Activated T-helper 1 cell treated with anti-CD3 and anti-CD28 coated beads, Interleukin-12 subunit alpha, Interleukin-12 subunit beta, Interleukin-2, Interleukin-4 antibody, amounts not matched to agents 30 ng/mL and 10 ng/mL and 1 ng/mL, durations not matched to agents 14 hours and 24 hours and 36 hours (primary cell): ENCODE data around the gene SEC24B. TPM values are rescaled to one million over a fixed set of nuclear protein-coding genes. Genes with fewer than 3 reads are reported as not detected.

ENCODE experiments used
- DNase-seq: peaks from one replicate; pipeline ENCODE4 v3.0.0; 2021; ENCODE audit warnings: low spot score
- H3K27ac Mint-ChIP-seq: one replicate; pipeline ENCODE4 v1.8.0; 2021; ENCODE audit warnings: mild to moderate bottlenecking, mixed read lengths
- H3K27me3 Mint-ChIP-seq: one replicate; pipeline ENCODE4 v1.8.0; 2022; ENCODE audit warnings: mild to moderate bottlenecking, moderate library complexity, mixed read lengths; ENCODE audit not compliant: insufficient read depth
- H3K36me3 Mint-ChIP-seq: one replicate; pipeline ENCODE4 v1.8.0; 2021; ENCODE audit warnings: low read depth, mixed read lengths
- H3K4me1 Mint-ChIP-seq: one replicate; pipeline ENCODE4 v1.8.0; 2021; ENCODE audit warnings: low read depth, mixed read lengths
- H3K4me3 Mint-ChIP-seq: one replicate; pipeline ENCODE4 v1.8.0; 2021; ENCODE audit warnings: mild to moderate bottlenecking, moderate library complexity, mixed read lengths
- H3K9me3 Mint-ChIP-seq: one replicate; pipeline ENCODE4 v1.8.0; 2021; ENCODE audit warnings: mixed read lengths
- intact Hi-C: fragments of 100-400 bp; cut with micrococcal nuclease; formaldehyde crosslinking; loops from one replicate; pipeline ENCODE4 v1.15.1; 2024
- total RNA-seq: library from RNA; stranded (reverse); gene quantifications from 2 replicates; pipeline ENCODE4 v1.2.3, GENCODE V29; 2022

Gene SEC24B
- total RNA-seq, 1 donor from 2014 or later: 32.5 TPM

- Mint-ChIP-seq H3K9me3 (no peaks in the 10 kb centered on the region), H3K27ac (no peak overlapping the region), H3K36me3 (no peaks in the 10 kb centered on the region), H3K4me3 (no peak overlapping the region), H3K27me3 (no peaks in the 10 kb centered on the region), H3K4me1 (peaks cover 5% of the 10 kb centered on the region)
- DNase-seq: no peak
- intact Hi-C loops: no loop called here
These were observed 21.7 kb upstream of the SEC24B start for GRCh38 chr4:109411964-109412363.

GRCh38 chr4:109412776-109413175 is 20.8 kb upstream of the SEC24B start:
- Mint-ChIP-seq H3K4me1 (peaks cover 5% of the 10 kb centered on the region), H3K9me3 (no peaks in the 10 kb centered on the region), H3K36me3 (no peaks in the 10 kb centered on the region), H3K4me3 (no peak overlapping the region), H3K27me3 (no peaks in the 10 kb centered on the region), H3K27ac (no peak overlapping the region)
- intact Hi-C loops: no loop called here
- no peak for DNase-seq

- peaks cover 5% of the 10 kb centered on the region for H3K4me1 Mint-ChIP-seq
- no peak overlapping the region for H3K27ac Mint-ChIP-seq
- peaks cover 7% of the 10 kb centered on the region for H3K27me3 Mint-ChIP-seq
- no peak for DNase-seq
- H3K9me3 Mint-ChIP-seq: no peaks in the 10 kb centered on the region
- no peak overlapping the region for H3K4me3 Mint-ChIP-seq
- intact Hi-C loops: no loop called here
- H3K36me3 Mint-ChIP-seq: no peaks in the 10 kb centered on the region
These were observed 18.7 kb upstream of the SEC24B start for GRCh38 chr4:109414938-109415337.

GRCh38 chr4:109418588-109418987 is 15.0 kb upstream of the SEC24B start:
- H3K27ac Mint-ChIP-seq: no peak overlapping the region
- no peaks in the 10 kb centered on the region for H3K36me3 Mint-ChIP-seq
- intact Hi-C loops: no loop called here
- no peak overlapping the region for H3K4me3 Mint-ChIP-seq
- H3K9me3 Mint-ChIP-seq: no peaks in the 10 kb centered on the region
- H3K27me3 Mint-ChIP-seq: peaks cover 9% of the 10 kb centered on the region
- DNase-seq: no peak
- peaks cover 6% of the 10 kb centered on the region for H3K4me1 Mint-ChIP-seq

GRCh38 chr4:109419679-109420078 is 13.9 kb upstream of the SEC24B start:
- Mint-ChIP-seq H3K9me3 (no peaks in the 10 kb centered on the region), H3K27ac (no peak overlapping the region), H3K36me3 (no peaks in the 10 kb centered on the region), H3K27me3 (peaks cover 9% of the 10 kb centered on the region), H3K4me1 (peaks cover 6% of the 10 kb centered on the region), H3K4me3 (no peak overlapping the region)
- intact Hi-C loops: loop anchor here (5.0 kb wide), 1 partner anchor 578 kb away; no protein-coding TSS in a partner anchor
- DNase-seq: no peak

GRCh38 chr4:109424093-109424841 is 9.3 kb upstream of the SEC24B start:
- Mint-ChIP-seq H3K9me3 (no peaks in the 10 kb centered on the region), H3K4me1 (peaks cover 9% of the 10 kb centered on the region), H3K36me3 (no peaks in the 10 kb centered on the region), H3K27ac (no peak overlapping the region), H3K27me3 (peaks cover 9% of the 10 kb centered on the region), H3K4me3 (no peak overlapping the region)
- intact Hi-C loops: loop anchor here (5.0 kb wide), 1 partner anchor 573 kb away; no protein-coding TSS in a partner anchor
- DNase-seq: no peak

GRCh38 chr4:109425405-109425804 is 8.2 kb upstream of the SEC24B start:
- intact Hi-C loops: no loop called here
- Mint-ChIP-seq H3K27ac (no peak overlapping the region), H3K27me3 (peaks cover 3% of the 10 kb centered on the region), H3K4me3 (no peak overlapping the region), H3K36me3 (peaks cover 6% of the 10 kb centered on the region), H3K4me1 (peaks cover 16% of the 10 kb centered on the region), H3K9me3 (no peaks in the 10 kb centered on the region)
- DNase-seq: no peak

- Mint-ChIP-seq H3K36me3 (peaks cover 12% of the 10 kb centered on the region), H3K27me3 (no peaks in the 10 kb centered on the region), H3K4me1 (peaks cover 27% of the 10 kb centered on the region), H3K27ac (no peak overlapping the region), H3K9me3 (no peaks in the 10 kb centered on the region), H3K4me3 (no peak overlapping the region)
- DNase-seq: no peak
- intact Hi-C loops: no loop called here
These were observed 4.1 kb upstream of the SEC24B start for GRCh38 chr4:109429545-109429944.

GRCh38 chr4:109432203-109432602 is 1.4 kb upstream of the SEC24B start:
- intact Hi-C loops: loop anchor here (2.0 to 5.0 kb wide), 4 partner anchors 43 to 1711 kb away; partner anchors contain the start of gene PAPSS1
- peak overlapping the region; percentile 79 for H3K27ac Mint-ChIP-seq
- H3K9me3 Mint-ChIP-seq: no peaks in the 10 kb centered on the region
- H3K4me3 Mint-ChIP-seq: peak overlapping the region; percentile 85
- peaks cover 14% of the 10 kb centered on the region for H3K36me3 Mint-ChIP-seq
- no peaks in the 10 kb centered on the region for H3K27me3 Mint-ChIP-seq
- no peak for DNase-seq
- peaks cover 54% of the 10 kb centered on the region for H3K4me1 Mint-ChIP-seq

- peak overlapping the region; percentile 79 for H3K27ac Mint-ChIP-seq
- no peaks in the 10 kb centered on the region for H3K27me3 Mint-ChIP-seq
- peak overlapping the region; percentile 85 for H3K4me3 Mint-ChIP-seq
- peaks cover 54% of the 10 kb centered on the region for H3K4me1 Mint-ChIP-seq
- no peaks in the 10 kb centered on the region for H3K9me3 Mint-ChIP-seq
- no peak for DNase-seq
- peaks cover 14% of the 10 kb centered on the region for H3K36me3 Mint-ChIP-seq
- intact Hi-C loops: loop anchor here (1.0 to 5.0 kb wide), 9 partner anchors 42 to 1712 kb away; partner anchors contain the start of genes GAR1, MCUB, PAPSS1 and RPL34
These were observed 919 bp upstream of the SEC24B start for GRCh38 chr4:109432696-109433095.

GRCh38 chr4:109434007-109434971 is 674 bp downstream of the SEC24B start:
- intact Hi-C loops: loop anchor here (5.0 kb wide), 1 partner anchor 213 kb away; no protein-coding TSS in a partner anchor
- peaks cover 14% of the 10 kb centered on the region for H3K36me3 Mint-ChIP-seq
- H3K4me3 Mint-ChIP-seq: peak overlapping the region; percentile 87
- H3K27me3 Mint-ChIP-seq: no peaks in the 10 kb centered on the region
- H3K4me1 Mint-ChIP-seq: peaks cover 62% of the 10 kb centered on the region
- no peaks in the 10 kb centered on the region for H3K9me3 Mint-ChIP-seq
- peak overlapping the region; percentile 55 for H3K27ac Mint-ChIP-seq
- peak; percentile 9 for DNase-seq

GRCh38 chr4:109435635-109436034 is 2.0 kb downstream of the SEC24B start:
- no peaks in the 10 kb centered on the region for H3K27me3 Mint-ChIP-seq
- H3K4me3 Mint-ChIP-seq: peak overlapping the region; percentile 87
- H3K36me3 Mint-ChIP-seq: peaks cover 7% of the 10 kb centered on the region
- DNase-seq: no peak
- no peak overlapping the region for H3K27ac Mint-ChIP-seq
- intact Hi-C loops: no loop called here
- no peaks in the 10 kb centered on the region for H3K9me3 Mint-ChIP-seq
- peaks cover 61% of the 10 kb centered on the region for H3K4me1 Mint-ChIP-seq

GRCh38 chr4:109436504-109436903 is 2.9 kb downstream of the SEC24B start:
- Mint-ChIP-seq H3K27ac (no peak overlapping the region), H3K36me3 (peaks cover 2% of the 10 kb centered on the region), H3K9me3 (no peaks in the 10 kb centered on the region), H3K27me3 (no peaks in the 10 kb centered on the region), H3K4me3 (peak overlapping the region; percentile 4), H3K4me1 (peaks cover 62% of the 10 kb centered on the region)
- DNase-seq: no peak
- intact Hi-C loops: no loop called here
